GM19099 (cell line): ENCODE measurements around the gene MRTFA.

Experiments used
- POLR2A ChIP-seq: IDR thresholded peaks from 3 replicates; pipeline ENCODE4 v1.6.1; 2011; ENCODE audit warnings: low read depth; ENCODE audit not compliant: insufficient read length; ENCODE audit errors: extremely low read depth

MRTFA gene

DNA sequence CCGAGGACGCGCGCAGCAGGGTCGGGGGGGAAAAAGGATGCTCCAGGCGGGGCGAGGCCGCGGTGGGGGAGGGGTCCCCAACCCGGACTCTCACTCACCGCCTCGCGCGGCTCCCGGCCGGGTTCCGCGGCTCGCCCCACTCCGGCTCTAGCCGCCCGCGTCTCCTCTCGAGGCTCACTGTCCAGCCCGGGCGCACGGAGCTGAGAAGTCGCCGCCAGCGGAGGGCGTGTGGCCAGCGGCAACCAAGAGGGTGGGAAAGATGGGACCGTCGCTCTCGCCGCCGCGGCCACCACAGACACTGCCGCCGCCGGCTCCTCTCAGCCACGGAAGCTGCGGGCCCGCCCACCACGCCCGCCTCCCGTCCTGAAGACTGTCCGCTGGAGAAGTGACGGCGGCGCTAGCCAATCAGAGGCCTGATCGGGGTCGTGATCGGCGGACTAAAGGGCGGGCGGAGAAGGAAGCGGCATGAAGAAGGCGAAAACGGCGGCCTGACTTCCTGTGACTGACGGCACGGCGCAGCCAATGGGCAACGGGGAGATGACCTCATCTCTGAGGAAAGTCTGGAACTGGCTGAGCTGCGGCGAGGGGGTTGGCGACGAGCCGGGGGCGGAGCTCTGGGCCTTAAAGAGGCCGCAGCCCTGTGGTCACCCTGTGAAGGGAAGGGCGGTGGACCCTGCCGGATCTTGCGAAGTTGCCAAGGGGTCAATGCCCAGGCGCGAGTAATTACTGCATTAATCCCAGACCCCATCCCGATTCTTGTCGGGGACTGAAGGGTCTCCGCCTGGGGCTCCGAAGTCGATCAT lies at the start of gene MRTFA:
Gene MRTFA, minus strand, starts transcription at position 340 of the 803 bp plus-strand sequence.
- TF ChIP-seq POLR2A, result peak; percentile 88

DNA sequence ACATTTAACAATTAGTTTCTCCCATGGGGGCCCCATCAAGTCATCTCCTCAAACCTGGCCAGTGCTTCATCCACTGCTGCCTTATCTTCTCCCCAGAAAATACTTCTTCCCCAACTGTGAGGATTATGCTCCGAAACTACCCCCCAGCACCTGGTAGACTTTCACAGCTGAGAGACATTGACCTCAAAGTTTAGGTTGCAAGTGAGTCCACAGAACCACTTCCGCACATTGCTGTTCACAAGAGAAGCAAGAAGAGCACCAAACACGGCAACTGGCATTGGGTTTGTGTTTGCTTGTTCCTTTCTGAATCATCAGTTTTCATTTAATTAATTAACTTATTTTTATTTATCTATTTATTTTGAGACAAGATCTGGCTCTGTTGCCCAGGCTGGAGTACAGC lies 48.9 kb upstream of the MRTFA start:
- TF ChIP-seq POLR2A, result no peak

DNA sequence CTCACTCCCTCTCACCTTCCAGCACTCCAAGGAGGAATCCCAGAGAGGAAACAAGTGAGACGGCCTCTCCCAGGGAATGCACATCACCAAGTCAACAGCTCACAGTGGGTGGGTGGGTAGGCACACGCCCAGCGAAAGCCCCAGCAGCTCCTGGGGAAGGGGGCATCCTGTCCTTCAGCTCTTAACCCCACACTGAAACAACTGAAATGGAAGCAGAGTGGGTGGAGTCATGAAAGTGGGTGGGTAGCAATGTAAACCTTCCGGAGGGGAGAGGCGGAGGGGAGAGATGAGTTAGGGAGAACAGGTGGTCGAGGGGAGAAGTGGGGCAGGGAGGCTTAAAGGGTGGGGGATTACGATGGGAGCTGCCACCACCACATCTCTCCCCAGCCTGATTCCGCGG lies 48.2 kb upstream of the MRTFA start:
- no peak for TF ChIP-seq POLR2A

DNA sequence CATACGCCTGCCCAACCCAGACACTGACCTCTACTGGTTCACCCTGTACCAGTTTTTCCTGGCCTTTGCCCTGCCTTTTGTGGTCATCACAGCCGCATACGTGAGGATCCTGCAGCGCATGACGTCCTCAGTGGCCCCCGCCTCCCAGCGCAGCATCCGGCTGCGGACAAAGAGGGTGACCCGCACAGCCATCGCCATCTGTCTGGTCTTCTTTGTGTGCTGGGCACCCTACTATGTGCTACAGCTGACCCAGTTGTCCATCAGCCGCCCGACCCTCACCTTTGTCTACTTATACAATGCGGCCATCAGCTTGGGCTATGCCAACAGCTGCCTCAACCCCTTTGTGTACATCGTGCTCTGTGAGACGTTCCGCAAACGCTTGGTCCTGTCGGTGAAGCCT lies 44.9 kb upstream of the MRTFA start:
- TF ChIP-seq POLR2A, result no peak

DNA sequence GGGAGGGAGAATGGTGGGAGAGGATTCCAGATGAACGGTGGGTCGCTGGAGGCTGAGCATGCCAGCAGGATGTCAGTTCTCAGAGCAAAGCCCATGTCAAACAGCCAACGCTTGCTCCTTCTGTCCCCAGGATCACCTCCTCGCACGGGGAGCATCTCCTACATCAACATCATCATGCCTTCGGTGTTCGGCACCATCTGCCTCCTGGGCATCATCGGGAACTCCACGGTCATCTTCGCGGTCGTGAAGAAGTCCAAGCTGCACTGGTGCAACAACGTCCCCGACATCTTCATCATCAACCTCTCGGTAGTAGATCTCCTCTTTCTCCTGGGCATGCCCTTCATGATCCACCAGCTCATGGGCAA lies 44.3 kb upstream of the MRTFA start:
- no peak for TF ChIP-seq POLR2A

DNA sequence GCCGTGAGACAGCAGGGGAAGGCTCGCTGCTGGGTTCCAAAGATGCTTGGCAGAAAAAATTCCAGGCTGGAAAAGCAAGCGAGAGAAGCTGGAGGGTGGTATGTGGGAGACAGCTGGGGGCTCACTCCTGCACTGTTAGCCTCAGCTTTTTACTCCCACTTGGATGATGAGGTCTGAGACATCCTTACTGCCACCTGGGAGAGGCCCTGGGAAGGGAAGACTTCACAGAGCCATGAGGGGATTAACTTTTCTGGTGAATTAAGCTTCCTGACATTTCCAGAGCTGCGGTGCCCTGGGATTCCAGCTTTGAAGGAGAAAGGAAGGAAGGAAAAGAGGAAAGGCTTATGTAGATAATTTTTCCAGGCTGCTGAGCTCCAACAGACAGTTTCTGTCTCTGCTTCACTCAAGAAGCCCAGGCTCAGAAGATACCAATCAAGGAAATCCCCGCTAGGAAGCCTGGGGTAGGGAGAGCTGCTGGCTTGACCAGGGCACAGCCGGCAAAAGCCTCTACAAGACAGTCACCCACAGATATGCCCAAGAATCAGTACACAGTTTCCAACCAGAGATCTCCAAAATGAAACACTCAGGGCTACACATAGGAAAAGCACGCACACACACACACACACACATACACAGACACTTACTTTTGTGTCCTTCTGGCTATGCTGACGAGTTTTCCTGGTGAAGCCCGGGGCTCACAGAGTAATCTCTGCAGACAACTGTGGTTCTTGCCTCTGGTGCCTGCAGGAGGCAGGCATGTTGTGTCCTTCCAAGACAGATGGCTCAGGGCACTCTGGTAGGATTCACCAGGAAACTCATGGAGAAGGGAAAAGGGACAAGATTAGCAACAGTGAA lies 43.7 kb upstream of the MRTFA start:
- no peak for TF ChIP-seq POLR2A

DNA sequence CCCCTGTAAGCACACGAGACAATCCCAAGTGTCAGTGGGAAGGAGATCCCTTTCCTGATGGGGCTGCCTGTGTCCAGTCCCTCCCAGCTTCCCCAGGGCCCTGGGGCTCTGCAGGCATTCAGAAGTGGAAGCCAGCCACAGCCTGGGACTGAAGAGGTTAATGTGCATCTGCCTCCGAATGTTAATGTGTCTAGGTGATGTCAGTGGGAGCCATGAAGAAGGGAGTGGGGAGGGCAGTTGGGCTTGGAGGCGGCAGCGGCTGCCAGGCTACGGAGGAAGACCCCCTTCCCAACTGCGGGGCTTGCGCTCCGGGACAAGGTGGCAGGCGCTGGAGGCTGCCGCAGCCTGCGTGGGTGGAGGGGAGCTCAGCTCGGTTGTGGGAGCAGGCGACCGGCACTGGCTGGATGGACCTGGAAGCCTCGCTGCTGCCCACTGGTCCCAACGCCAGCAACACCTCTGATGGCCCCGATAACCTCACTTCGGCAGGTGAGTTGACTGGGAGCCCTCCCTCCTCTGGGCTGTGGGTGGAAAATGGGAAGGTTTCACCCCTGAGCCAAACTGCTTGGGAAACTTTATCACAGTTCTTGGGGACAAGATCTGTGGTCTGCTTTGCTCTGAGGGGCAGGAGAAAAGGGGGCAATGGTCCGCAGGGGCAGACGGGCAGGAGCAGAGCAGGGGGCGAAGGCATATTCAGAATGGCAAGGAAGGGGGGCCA lies 42.9 kb upstream of the MRTFA start, which contains the start of gene MCHR1:
Gene MCHR1, plus strand, starts transcription at position 236 of the 715 bp plus-strand sequence. Its CDS starts 169 bp downstream, at position 405.
- no peak for TF ChIP-seq POLR2A

DNA sequence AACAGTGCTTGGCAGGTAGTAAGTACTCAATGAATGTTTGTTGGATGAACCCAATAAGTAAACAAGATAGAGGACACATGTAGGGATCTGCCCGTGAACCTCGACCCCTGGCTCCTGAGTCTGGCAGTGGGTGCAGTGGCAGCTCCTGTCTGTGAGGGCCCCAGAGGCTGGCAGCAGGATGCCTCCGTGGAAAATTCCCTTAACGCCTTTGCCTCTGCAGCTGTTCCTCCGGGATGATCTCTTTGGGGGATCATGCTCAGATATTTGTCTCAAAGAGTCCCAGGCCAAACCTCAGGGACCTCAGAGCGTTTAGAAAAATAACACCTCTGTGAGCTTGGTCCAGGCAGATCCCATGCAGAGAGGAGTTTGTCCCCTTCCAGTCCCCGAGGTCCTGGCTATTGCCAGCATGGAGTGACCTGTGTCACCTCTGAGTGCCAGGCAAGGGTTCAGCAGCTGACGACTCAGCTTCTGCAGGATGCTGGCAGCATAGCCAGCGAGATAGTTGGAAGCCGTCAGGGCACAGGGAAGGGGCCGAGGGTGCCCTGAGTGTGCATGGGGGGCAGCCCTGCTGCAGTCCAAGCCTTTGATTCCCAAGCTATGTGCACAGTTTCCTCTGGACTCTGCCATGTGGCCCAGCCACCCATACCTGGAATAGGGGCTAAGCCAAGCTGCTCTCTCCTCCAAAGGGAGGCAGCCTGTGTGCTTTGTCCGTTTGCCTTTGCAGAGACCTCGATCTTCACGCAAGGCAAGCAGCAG lies 42.2 kb upstream of the MRTFA start:
- no peak for TF ChIP-seq POLR2A

DNA sequence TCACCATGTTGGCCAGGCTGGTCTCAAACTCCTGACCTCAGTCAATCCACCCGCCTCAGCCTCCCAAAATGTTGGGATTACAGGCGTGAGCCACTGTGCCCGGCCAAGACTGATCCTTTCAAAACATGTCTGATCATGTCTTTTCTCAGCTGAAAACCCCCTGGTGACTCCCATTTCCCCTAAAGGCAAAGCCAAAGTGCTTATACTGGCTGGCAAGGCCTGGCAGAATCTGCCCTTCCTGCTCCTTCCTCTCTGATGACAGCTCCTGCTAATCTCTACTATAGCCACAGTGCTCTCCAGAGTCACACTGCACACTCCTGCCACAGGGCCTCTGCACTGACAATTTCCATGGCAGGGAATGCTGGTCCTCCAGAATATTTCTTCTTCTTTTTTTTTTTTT lies 40.1 kb upstream of the MRTFA start:
- TF ChIP-seq POLR2A, result no peak

DNA sequence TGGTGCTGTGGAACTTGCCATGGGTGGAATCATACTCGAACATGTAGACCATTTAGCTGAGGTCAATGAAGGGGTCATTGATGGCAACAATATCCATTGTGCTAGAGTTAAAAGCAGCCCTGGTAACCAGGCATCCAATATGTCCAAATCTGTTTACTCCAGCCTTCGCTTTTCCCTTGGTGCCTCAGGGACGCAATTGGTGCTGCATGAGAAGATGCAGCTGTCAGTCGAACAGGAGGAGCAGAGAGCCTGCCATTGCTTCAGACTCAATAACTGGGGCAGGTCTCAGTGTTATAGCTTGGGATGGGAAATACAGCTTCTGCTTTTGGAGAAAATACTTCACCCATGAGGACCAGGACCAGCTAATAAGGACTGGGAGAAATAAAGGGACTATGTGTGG lies 37.8 kb upstream of the MRTFA start:
- TF ChIP-seq POLR2A, result no peak

DNA sequence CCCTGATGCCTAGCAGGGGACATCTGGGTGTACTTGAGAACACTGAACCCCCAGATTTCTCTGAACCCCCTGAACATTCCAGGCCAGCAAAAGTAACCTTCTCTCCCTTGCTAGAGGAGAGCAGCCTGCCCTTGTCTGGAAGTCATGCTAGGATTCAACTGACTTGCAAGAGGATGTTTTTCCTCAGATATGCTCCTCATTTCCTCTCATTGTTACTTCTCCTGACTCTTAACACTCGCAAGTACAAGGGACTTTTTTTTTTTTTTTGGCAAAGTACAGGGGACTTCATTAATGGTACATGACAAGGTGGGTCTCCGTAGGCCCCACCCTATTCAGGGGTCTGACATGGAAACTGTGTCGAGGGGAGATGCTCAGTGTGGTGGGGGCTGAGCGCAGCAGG lies 36.5 kb upstream of the MRTFA start:
- TF ChIP-seq POLR2A, result no peak

DNA sequence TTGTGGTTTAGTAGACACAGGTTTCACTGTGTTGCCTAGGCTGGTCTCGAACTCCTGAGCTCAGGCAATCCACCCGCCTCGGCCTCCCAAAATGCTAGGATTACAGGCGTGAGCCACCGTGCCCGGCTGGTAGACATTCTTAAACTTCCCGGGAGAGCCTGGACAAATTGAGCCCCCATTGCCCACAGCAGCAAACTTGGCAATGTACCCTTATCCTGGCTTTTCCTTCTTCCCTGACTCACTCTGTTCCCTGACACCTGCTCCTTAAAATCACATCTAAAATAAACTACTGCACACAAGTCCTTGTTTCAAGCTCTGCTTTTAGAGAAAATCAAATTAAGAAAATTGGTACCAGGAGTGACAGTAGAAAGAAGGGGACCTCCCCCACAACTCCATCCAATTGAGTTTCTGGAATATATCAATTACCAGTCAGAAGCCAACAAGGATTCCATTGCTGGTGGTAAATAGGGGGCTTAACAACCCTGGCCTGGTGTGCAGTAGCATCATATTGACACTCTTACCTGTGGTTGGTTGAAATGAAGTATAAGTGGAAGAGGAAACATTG lies 35.4 kb upstream of the MRTFA start:
- no peak for TF ChIP-seq POLR2A

DNA sequence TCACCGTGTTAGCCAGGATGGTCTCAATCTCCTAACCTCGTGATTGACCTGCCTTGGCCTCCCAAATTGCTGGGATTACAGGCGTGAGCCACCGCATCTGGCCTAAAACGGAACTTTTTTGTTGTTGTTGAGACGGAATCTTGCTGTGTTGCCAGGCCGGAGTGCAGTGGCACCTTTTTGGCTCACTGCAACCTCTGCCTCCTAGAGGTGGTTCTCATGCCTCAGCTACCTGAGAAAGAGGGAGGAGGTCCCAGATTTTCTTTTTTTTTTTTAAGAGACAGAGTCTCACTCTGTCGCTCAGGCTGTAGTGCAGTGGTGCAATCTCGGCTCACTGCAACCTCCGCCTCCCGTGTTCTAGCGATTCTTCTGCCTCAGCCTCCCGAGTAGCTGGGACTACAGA lies 34.9 kb upstream of the MRTFA start:
- no peak for TF ChIP-seq POLR2A

DNA sequence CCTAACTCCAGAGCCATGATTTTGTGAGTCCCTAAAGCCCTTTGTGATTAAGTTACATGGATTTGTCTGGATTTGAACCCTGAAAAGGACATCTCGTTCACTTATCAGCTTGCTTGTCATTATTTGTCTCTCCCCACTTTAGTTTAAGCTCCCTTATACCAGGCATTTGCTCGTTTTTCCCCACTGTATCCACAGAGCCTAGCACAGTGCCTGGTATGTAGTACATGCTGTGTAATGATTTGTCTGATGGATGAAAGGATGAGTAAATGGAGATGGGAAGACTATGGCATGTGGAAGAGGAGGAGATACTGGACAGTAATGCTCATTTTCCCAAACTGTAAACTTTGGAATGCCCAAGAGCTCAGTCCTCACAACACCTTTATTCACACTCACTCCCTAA lies 33.5 kb upstream of the MRTFA start:
- TF ChIP-seq POLR2A, result no peak
